ENCODE measurements around the gene VTI1A. TPM values are rescaled to one million over a fixed set of nuclear protein-coding genes. Genes with fewer than 3 reads are reported as not detected.

The VTI1A gene
- total and polyA plus RNA-seq, 8 donors, result 7.3 to 20.2 (median 11.6) TPM

GRCh38 chr10:112619556-112619955, 172.5 kb downstream of the VTI1A start:
- no peak for FAIRE-seq
- WGBS, 2 donors, result 72 to 83% methylated on average over 4 of the region's 4 CpGs
- Histone ChIP-seq H3K27ac (no peak overlapping the region), H3K36me3 (no peaks in the 10 kb centered on the region), H3K9me3 (no peaks in the 10 kb centered on the region), H3K4me3 (no peak overlapping the region), H3K4me1 (no peaks in the 10 kb centered on the region), H3K27me3 (no peaks in the 10 kb centered on the region)
- DNase-seq, result no peak
- intact Hi-C loops (cut with DNase I), result no loop called here
- TF ChIP-seq, protein P1, sequence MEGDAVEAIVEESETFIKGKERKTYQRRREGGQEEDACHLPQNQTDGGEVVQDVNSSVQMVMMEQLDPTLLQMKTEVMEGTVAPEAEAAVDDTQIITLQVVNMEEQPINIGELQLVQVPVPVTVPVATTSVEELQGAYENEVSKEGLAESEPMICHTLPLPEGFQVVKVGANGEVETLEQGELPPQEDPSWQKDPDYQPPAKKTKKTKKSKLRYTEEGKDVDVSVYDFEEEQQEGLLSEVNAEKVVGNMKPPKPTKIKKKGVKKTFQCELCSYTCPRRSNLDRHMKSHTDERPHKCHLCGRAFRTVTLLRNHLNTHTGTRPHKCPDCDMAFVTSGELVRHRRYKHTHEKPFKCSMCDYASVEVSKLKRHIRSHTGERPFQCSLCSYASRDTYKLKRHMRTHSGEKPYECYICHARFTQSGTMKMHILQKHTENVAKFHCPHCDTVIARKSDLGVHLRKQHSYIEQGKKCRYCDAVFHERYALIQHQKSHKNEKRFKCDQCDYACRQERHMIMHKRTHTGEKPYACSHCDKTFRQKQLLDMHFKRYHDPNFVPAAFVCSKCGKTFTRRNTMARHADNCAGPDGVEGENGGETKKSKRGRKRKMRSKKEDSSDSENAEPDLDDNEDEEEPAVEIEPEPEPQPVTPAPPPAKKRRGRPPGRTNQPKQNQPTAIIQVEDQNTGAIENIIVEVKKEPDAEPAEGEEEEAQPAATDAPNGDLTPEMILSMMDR (IDR thresholded peaks at IDR 0.05), result no peak
- ATAC-seq, result no peak

DNA sequence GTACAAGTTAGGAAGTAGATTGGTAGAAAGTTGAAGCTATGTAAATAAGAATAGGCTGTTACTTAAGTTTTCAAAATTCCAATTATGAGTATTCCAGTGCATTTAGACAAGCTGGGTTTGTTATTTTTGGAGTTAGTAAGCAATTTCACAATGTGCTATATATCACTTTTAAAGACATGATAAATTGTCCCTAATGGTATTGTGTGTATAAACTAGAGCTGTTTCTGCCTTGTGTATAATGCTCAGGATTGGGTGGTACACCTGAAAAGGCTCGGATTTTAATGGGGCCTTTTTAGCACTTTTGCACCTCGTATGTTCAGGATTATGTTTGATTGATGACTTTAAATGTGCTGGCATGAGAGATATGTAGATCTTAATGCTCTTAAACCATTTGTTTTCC, 175.8 kb downstream of the VTI1A start:
- TF ChIP-seq, protein P1 (IDR thresholded peaks at IDR 0.05), result no peak
- FAIRE-seq, result no peak
- ATAC-seq, result no peak
- H3K9me3 ChIP-seq, result no peaks in the 10 kb centered on the region
- intact Hi-C loops (cut with DNase I), result no loop called here
- no peak overlapping the region for H3K4me3 ChIP-seq
- H3K27me3 ChIP-seq, result no peaks in the 10 kb centered on the region
- WGBS, 2 donors, result 60 to 72% methylated on average over 2 of the region's 2 CpGs
- no peak for DNase-seq
- no peaks in the 10 kb centered on the region for H3K36me3 ChIP-seq
- H3K4me1 ChIP-seq, result no peaks in the 10 kb centered on the region
- H3K27ac ChIP-seq, result no peak overlapping the region

DNA sequence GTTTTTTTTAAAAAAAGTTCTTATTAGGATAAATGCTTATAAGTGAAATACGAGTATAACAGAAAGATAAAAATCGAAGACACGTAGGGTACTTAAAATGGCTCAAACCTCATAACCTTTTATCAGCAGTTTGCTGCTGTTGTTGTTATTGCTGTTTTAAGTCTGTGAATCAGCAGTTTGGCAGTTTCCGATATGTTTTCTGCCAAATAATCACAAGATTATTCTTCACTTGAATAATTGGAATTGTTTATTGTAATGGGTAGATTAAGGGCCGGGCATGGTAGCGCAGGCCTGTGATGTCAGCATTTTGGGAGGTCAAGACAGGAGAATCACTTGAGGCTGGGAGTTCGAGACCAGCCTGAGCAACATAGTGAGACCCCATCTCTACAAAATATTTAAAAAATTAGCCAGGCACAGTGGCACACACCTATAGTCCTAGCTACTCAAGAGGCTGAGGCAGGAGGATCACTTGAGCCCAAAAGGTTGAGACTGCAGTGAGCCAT, 177.6 kb downstream of the VTI1A start:
- Histone ChIP-seq H3K27ac (no peak overlapping the region), H3K4me1 (no peaks in the 10 kb centered on the region), H3K4me3 (no peak overlapping the region), H3K36me3 (no peaks in the 10 kb centered on the region), H3K27me3 (no peaks in the 10 kb centered on the region), H3K9me3 (no peaks in the 10 kb centered on the region)
- no peak for DNase-seq
- intact Hi-C loops (cut with DNase I), result no loop called here
- 92 to 94% methylated on average over 7 of the region's 7 CpGs for WGBS, 2 donors
- FAIRE-seq, result no peak
- no peak for ATAC-seq
- TF ChIP-seq, protein P1 (IDR thresholded peaks at IDR 0.05), result no peak

DNA sequence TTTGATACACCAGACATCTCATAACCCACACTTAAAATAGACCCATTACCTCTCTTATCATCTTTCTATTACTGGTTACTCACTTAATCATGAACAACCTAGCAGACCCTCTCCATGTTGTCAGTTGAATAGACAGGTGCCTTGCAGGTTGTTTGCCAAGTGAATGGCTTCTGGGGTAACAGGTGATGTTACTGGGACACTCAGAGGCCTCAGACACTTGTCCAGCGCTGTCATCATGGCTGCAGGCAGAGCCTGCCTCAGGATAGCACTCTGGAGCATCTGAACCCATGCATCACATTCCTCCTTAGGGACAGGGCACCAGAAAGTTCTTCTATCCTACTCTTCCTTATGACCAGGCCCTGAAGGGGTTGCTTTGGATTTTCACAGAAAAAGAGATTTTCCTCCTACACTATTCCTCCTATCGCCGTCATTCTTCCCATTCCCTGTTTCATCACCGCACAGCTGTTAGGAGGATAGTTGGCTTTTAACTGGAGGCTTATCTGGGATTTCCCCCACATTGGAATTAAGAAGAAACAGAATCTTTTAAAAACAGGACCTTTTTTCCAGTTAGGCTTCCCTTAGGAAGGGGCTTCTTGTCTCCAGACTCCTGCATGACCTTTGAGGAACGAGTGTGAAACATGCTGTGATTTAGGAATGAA, 182.1 kb downstream of the VTI1A start:
- Histone ChIP-seq H3K4me1 (no peaks in the 10 kb centered on the region), H3K27ac (no peak overlapping the region), H3K9me3 (no peaks in the 10 kb centered on the region), H3K36me3 (no peaks in the 10 kb centered on the region), H3K4me3 (no peak overlapping the region), H3K27me3 (no peaks in the 10 kb centered on the region)
- 90 to 98% methylated on average over 5 of the region's 5 CpGs for WGBS, 2 donors
- TF ChIP-seq, protein P1 (IDR thresholded peaks at IDR 0.05), result no peak
- intact Hi-C loops (cut with DNase I), result no loop called here
- FAIRE-seq (no peak), ATAC-seq (no peak), DNase-seq (no peak)

Data from pancreas (tissue), 10 donors.